K562 (cell line): Measurements from ENCODE around the gene ANAPC4. TPM values are rescaled to one million over a fixed set of nuclear protein-coding genes. Genes with fewer than 3 reads are reported as not detected.

Experiments used
- ATF7 ChIP-seq: fragments of 450-650 bp; IDR thresholded peaks from 2 replicates; pipeline ENCODE4 v1.7.1; 2014; ENCODE audit warnings: mild to moderate bottlenecking, moderate library complexity
- CBX2 ChIP-seq: fragments of 200-600 bp; sonication (generic); IDR thresholded peaks from one replicate; pipeline ENCODE4 v1.6.1; 2012; ENCODE audit warnings: mild to moderate bottlenecking, low read length, inconsistent platforms; ENCODE audit not compliant: insufficient read depth, poor library complexity, severe bottlenecking
- CTCFL ChIP-seq: IDR thresholded peaks from 2 replicates; pipeline ENCODE4 v1.6.1; 2011; ENCODE audit warnings: borderline replicate concordance, low read depth, mild to moderate bottlenecking, moderate library complexity, low read length; ENCODE audit not compliant: insufficient read depth, poor library complexity, severe bottlenecking
- ESRRB ChIP-seq: fragments of 250-450 bp; sonication (Bioruptor Pico); IDR thresholded peaks from 2 replicates; pipeline ENCODE4 v1.5.0; 2020; ENCODE audit warnings: mild to moderate bottlenecking, moderate library complexity, borderline replicate concordance
- GABPB1 ChIP-seq: sonication (generic); formaldehyde crosslinking; IDR thresholded peaks from 2 replicates; pipeline ENCODE4 v1.8.0; 2022; ENCODE audit warnings: mild to moderate bottlenecking, missing genetic modification reagents
- HBP1 ChIP-seq: fragments of 450-650 bp; formaldehyde crosslinking; IDR thresholded peaks from 2 replicates; pipeline ENCODE4 v1.4.0; 2022; ENCODE audit warnings: missing genetic modification characterization
- KLF6 ChIP-seq: fragments of 250-450 bp; sonication (Bioruptor Pico); IDR thresholded peaks from 2 replicates; pipeline ENCODE4 v1.4.0; 2020; ENCODE audit warnings: mild to moderate bottlenecking, moderate library complexity, borderline replicate concordance
- MAX ChIP-seq: sonication (generic); formaldehyde crosslinking; IDR thresholded peaks from 2 replicates; pipeline ENCODE4 v1.9.0; 2022; ENCODE audit warnings: mild to moderate bottlenecking, missing genetic modification reagents
- PATZ1 ChIP-seq: fragments of 250-450 bp; sonication (Bioruptor Pico); IDR thresholded peaks from 2 replicates; pipeline ENCODE4 v1.5.0; 2020; ENCODE audit warnings: mild to moderate bottlenecking, borderline replicate concordance
- RCOR1 ChIP-seq, 2 experiments: IDR thresholded peaks; 2 replicates each; pipeline ENCODE4 v1.6.1; 2012; ENCODE audit warnings: low read depth in 2 of 2, low read length in 2 of 2, borderline replicate concordance in 1 of 2, improper control_type of control experiment in 1 of 2
- SFPQ ChIP-seq: fragments of 200-400 bp; formaldehyde crosslinking; IDR thresholded peaks from 2 replicates; pipeline ENCODE4 v1.6.1; 2017; ENCODE audit warnings: mild to moderate bottlenecking, low read depth, low read length, moderate library complexity
- SMARCA4 ChIP-seq: fragments of 450-650 bp; IDR thresholded peaks from 2 replicates; pipeline ENCODE4 v1.6.1; 2016
- SREBF1 ChIP-seq: fragments of 150-350 bp; IDR thresholded peaks from 2 replicates; pipeline ENCODE4 v1.6.1; 2014; ENCODE audit warnings: antibody characterized with exemption, low read depth, low read length, borderline replicate concordance
- TAF1 ChIP-seq: IDR thresholded peaks from 2 replicates; pipeline ENCODE4 v1.6.1; 2011; ENCODE audit warnings: mild to moderate bottlenecking, low read length, moderate library complexity; ENCODE audit not compliant: insufficient read depth, control insufficient read depth, severe bottlenecking; ENCODE audit errors: extremely low read depth
- TEAD2 ChIP-seq: fragments of 450-650 bp; IDR thresholded peaks from 2 replicates; pipeline ENCODE4 v1.6.1; 2016; ENCODE audit warnings: missing genetic modification characterization, control low read depth, missing compliant biosample characterization
- WHSC1 ChIP-seq: IDR thresholded peaks from one replicate; pipeline ENCODE4 v1.6.1; 2012; ENCODE audit warnings: low read length, control low read depth, inconsistent platforms
- YBX1 ChIP-seq: fragments of 450-650 bp; IDR thresholded peaks from 2 replicates; pipeline ENCODE4 v1.7.1; 2016; ENCODE audit warnings: mild to moderate bottlenecking
- ZNF23 ChIP-seq: fragments of 250-450 bp; sonication (Bioruptor Pico); IDR thresholded peaks from 2 replicates; pipeline ENCODE4 v1.4.0; 2020; ENCODE audit warnings: mild to moderate bottlenecking
- ZNF707 ChIP-seq: fragments of 250-450 bp; sonication (Bioruptor Pico); conservative IDR thresholded peaks from 2 replicates; pipeline ENCODE4 v1.8.0; 2022; ENCODE audit warnings: inconsistent platforms, mild to moderate bottlenecking, moderate library complexity
- polyA plus RNA-seq, 8 experiments: library from polyadenylated mRNA; depleted of rRNA in 4 of 8; stranded (reverse) in 5 of 8; unstranded in 3 of 8; fragments of >200 nt; fragmentation: Nextera tagmentation in 2 of 8; fragmentation: Illumina TruSeq in 1 of 8; extraction: Ambion mirVana in 2 of 8; extraction: Trizol in 1 of 8; gene quantifications; 2 replicates each; pipeline versions ENCODE4 v1.2.1 to v1.2.3, GENCODE V29; 2011 to 2014; ENCODE audit warnings: inconsistent platforms in 1 of 8, missing spikeins in 1 of 8
- total RNA-seq, 7 experiments: library from RNA; depleted of rRNA in 6 of 7; stranded (reverse); fragments of >200 nt in 6 of 7; fragmentation: Illumina TruSeq in 2 of 7; extraction: Trizol in 2 of 7; gene quantifications; 2 replicates each; pipeline versions ENCODE4 v1.2.1 to v1.2.3, GENCODE V29; 2011 to 2021; ENCODE audit warnings: low replicate concordance in 1 of 7

ANAPC4 gene
- total and polyA plus RNA-seq, 9 of the 15 experiments (the other 6 are each of a cell fraction or from before 2014, with no cell fraction given) = 23.9 to 47.0 (median 31.9) TPM

- TF ChIP-seq ESRRB (no peak), GABPB1 (peak; percentile 89), ZNF707 (CRISPR knock-in tag) (no peak), SREBF1 (no peak), MAX (no peak), TEAD2 (tag) (no peak), WHSC1 (no peak), TAF1 (peak; percentile 86), ZNF23 (CRISPR knock-in tag) (no peak), ATF7 (0 out of 2 replicates have a peak, but pooled peaks have one; percentile 27), CTCFL (no peak), SMARCA4 (no peak), KLF6 (no peak), HBP1 (CRISPR knock-in tag) (no peak), YBX1 (no peak), RCOR1 (IDR thresholded peaks at IDR 0.05; ENCODE audit: borderline replicate concordance in 1 of 2, low read depth in 2 of 2, low read length in 2 of 2) (no peak; a peak in 1 of 4 replicates), SFPQ (no peak), PATZ1 (CRISPR knock-in tag) (no peak), CBX2 (no peak)
Measured at GRCh38 chr4:25376754-25377571, at the start of gene ANAPC4 (continued).
